ENCODE results near the gene EML6.

Gene EML6

GRCh38 chr2:54908591-54908990, 185.1 kb downstream of the EML6 start:
- no peak for DNase-seq
- Histone ChIP-seq H3K9me3 (ENCODE audit: control extremely low read depth in 1 of 5, control insufficient read depth in 4 of 5, insufficient read depth in 2 of 5, low read depth in 1 of 5, low read length in 4 of 5) (no peaks in the 10 kb centered on the region), H3K27ac (ENCODE audit: insufficient read depth in 1 of 2, low read depth in 1 of 2, low read length in 2 of 2, poor library complexity in 1 of 2, severe bottlenecking in 2 of 2) (no peak overlapping the region), H3K4me3 (ENCODE audit: control insufficient read depth in 1 of 7, extremely low read depth in 1 of 7, insufficient read depth in 4 of 7, low read depth in 2 of 7, low read length in 6 of 7) (no peak overlapping the region), H3K4me1 (ENCODE audit: control extremely low read depth in 1 of 4, control insufficient read depth in 4 of 4, insufficient read depth in 4 of 4, low read length in 3 of 4) (peaks cover 0 to 6% (median 0%) of the 10 kb centered on the region in 4 experiments), H3K27me3 (replicated peaks in 2 of 5; ENCODE audit: control insufficient read depth in 4 of 5, insufficient read depth in 5 of 5, low read length in 4 of 5) (no peaks in the 10 kb centered on the region), H3K36me3 (ENCODE audit: control insufficient read depth in 4 of 4, insufficient read depth in 4 of 4, low read length in 3 of 4) (no peaks in the 10 kb centered on the region)
- WGBS (ENCODE audit: insufficient coverage), result 98% methylated on average over 5 of the region's 6 CpGs
- ChIA-PET CTCF (interaction anchor here (0.8 to 1.2 kb wide), 3 partner anchors 8 to 70 kb away, joined by 3 to 4 read pairs (median 3); no protein-coding TSS in a partner anchor), POLR2A (no interaction called here)

- Histone ChIP-seq H3K27ac (ENCODE audit: insufficient read depth in 1 of 2, low read depth in 1 of 2, low read length in 2 of 2, poor library complexity in 1 of 2, severe bottlenecking in 2 of 2) (no peak overlapping the region), H3K4me3 (ENCODE audit: control insufficient read depth in 1 of 7, extremely low read depth in 1 of 7, insufficient read depth in 4 of 7, low read depth in 2 of 7, low read length in 6 of 7) (no peak overlapping the region), H3K4me1 (ENCODE audit: control extremely low read depth in 1 of 4, control insufficient read depth in 4 of 4, insufficient read depth in 4 of 4, low read length in 3 of 4) (peaks cover 0 to 2% (median 0%) of the 10 kb centered on the region in 4 experiments), H3K9me3 (ENCODE audit: control extremely low read depth in 1 of 5, control insufficient read depth in 4 of 5, insufficient read depth in 2 of 5, low read depth in 1 of 5, low read length in 4 of 5) (no peaks in the 10 kb centered on the region), H3K36me3 (ENCODE audit: control insufficient read depth in 4 of 4, insufficient read depth in 4 of 4, low read length in 3 of 4) (no peaks in the 10 kb centered on the region), H3K27me3 (replicated peaks in 2 of 5; ENCODE audit: control insufficient read depth in 4 of 5, insufficient read depth in 5 of 5, low read length in 4 of 5) (no peaks in the 10 kb centered on the region)
- CTCF ChIA-PET, result interaction anchor here (1.2 kb wide), 1 partner anchor 35 kb away, joined by 3 read pairs; no protein-coding TSS in a partner anchor
- no peak for DNase-seq
- POLR2A ChIA-PET, result no interaction called here
- no CpG with 5 or more reads among the region's 3 CpGs for WGBS (ENCODE audit: insufficient coverage)
These were observed 185.5 kb downstream of the EML6 start for GRCh38 chr2:54909001-54909400.

- Histone ChIP-seq H3K9me3 (ENCODE audit: control extremely low read depth in 1 of 5, control insufficient read depth in 4 of 5, insufficient read depth in 2 of 5, low read depth in 1 of 5, low read length in 4 of 5) (no peaks in the 10 kb centered on the region), H3K27ac (ENCODE audit: insufficient read depth in 1 of 2, low read depth in 1 of 2, low read length in 2 of 2, poor library complexity in 1 of 2, severe bottlenecking in 2 of 2) (no peak overlapping the region), H3K27me3 (replicated peaks in 2 of 5; ENCODE audit: control insufficient read depth in 4 of 5, insufficient read depth in 5 of 5, low read length in 4 of 5) (no peaks in the 10 kb centered on the region), H3K4me1 (ENCODE audit: control extremely low read depth in 1 of 4, control insufficient read depth in 4 of 4, insufficient read depth in 4 of 4, low read length in 3 of 4) (no peaks in the 10 kb centered on the region), H3K4me3 (ENCODE audit: control insufficient read depth in 1 of 7, extremely low read depth in 1 of 7, insufficient read depth in 4 of 7, low read depth in 2 of 7, low read length in 6 of 7) (no peak overlapping the region), H3K36me3 (ENCODE audit: control insufficient read depth in 4 of 4, insufficient read depth in 4 of 4, low read length in 3 of 4) (no peaks in the 10 kb centered on the region)
- no peak for DNase-seq
- WGBS (ENCODE audit: insufficient coverage), result no CpG with 5 or more reads among the region's 4 CpGs
- CTCF ChIA-PET, result interaction anchor here (0.8 to 2.1 kb wide), 2 partner anchors 12 to 15 kb away, joined by 4 to 5 read pairs; no protein-coding TSS in a partner anchor
- POLR2A ChIA-PET, result no interaction called here
These were observed 188.8 kb downstream of the EML6 start for GRCh38 chr2:54912305-54912704.

DNA sequence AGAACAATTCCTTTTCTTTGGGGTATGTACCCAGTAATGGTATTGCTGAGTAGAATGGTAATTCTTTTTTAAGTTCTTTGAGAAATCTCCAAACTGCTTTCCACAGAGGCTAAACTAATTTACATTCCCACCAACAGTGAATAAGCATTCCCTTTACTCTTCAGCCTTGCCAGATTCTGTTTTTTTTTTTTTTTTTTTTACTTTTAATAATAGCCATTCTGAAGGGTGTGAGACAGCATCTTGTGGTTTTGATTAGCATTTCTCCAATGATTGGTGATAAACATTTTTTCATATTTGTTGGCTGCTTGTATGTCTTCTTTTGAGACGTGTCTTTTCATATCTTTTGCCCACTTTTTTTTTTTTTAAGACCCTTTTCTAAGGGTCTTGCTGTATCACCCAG, 189.4 kb downstream of the EML6 start:
- ChIA-PET POLR2A (no interaction called here), CTCF (interaction anchor here (2.1 kb wide), 1 partner anchor 14 kb away, joined by 5 read pairs; no protein-coding TSS in a partner anchor)
- H3K36me3 ChIP-seq (ENCODE audit: control insufficient read depth in 4 of 4, insufficient read depth in 4 of 4, low read length in 3 of 4), result no peaks in the 10 kb centered on the region
- H3K9me3 ChIP-seq (ENCODE audit: control extremely low read depth in 1 of 5, control insufficient read depth in 4 of 5, insufficient read depth in 2 of 5, low read depth in 1 of 5, low read length in 4 of 5), result no peaks in the 10 kb centered on the region
- DNase-seq, result no peak
- H3K4me3 ChIP-seq (ENCODE audit: control insufficient read depth in 1 of 7, extremely low read depth in 1 of 7, insufficient read depth in 4 of 7, low read depth in 2 of 7, low read length in 6 of 7), result no peak overlapping the region
- no peaks in the 10 kb centered on the region for H3K27me3 ChIP-seq (replicated peaks in 2 of 5; ENCODE audit: control insufficient read depth in 4 of 5, insufficient read depth in 5 of 5, low read length in 4 of 5)
- no peak overlapping the region for H3K27ac ChIP-seq (ENCODE audit: insufficient read depth in 1 of 2, low read depth in 1 of 2, low read length in 2 of 2, poor library complexity in 1 of 2, severe bottlenecking in 2 of 2)
- no peaks in the 10 kb centered on the region for H3K4me1 ChIP-seq (ENCODE audit: control extremely low read depth in 1 of 4, control insufficient read depth in 4 of 4, insufficient read depth in 4 of 4, low read length in 3 of 4)
- 100% methylated on average over 1 of the region's 1 CpG for WGBS (ENCODE audit: insufficient coverage)

GRCh38 chr2:54914637-54915036, 191.2 kb downstream of the EML6 start:
- CTCF ChIA-PET, result interaction anchor here (1.0 to 1.7 kb wide), 2 partner anchors 15 to 102 kb away, joined by 3 to 6 read pairs; no protein-coding TSS in a partner anchor

DNA sequence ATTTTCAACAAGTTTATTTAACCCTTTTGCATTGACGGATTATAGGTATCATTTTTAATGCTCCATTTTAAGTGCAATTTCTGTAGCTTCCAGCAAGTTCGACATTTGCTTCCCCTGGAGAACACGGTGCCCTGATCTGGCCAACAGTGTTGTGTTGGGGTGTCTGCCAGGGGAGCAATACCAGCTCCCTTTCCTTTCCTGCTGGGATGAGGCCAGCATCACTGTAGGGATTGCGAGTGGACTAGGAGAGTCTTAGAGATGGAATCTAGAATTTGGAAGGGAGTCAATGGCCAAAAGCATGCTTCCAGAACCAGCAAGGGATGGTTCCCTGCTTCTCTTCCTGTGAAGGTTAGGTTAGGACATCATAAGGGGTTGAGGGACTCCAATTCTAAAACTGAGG, 191.6 kb downstream of the EML6 start:
- POLR2A ChIA-PET, result no interaction called here
- no peak overlapping the region for H3K27ac ChIP-seq (ENCODE audit: insufficient read depth in 1 of 2, low read depth in 1 of 2, low read length in 2 of 2, poor library complexity in 1 of 2, severe bottlenecking in 2 of 2)

More at GRCh38 chr2:54914637-54915036, 191.2 kb downstream of the EML6 start:
- no peak for DNase-seq
- H3K4me3 ChIP-seq (ENCODE audit: control insufficient read depth in 1 of 7, extremely low read depth in 1 of 7, insufficient read depth in 4 of 7, low read depth in 2 of 7, low read length in 6 of 7), result no peak overlapping the region
- POLR2A ChIA-PET, result no interaction called here
- H3K27ac ChIP-seq (ENCODE audit: insufficient read depth in 1 of 2, low read depth in 1 of 2, low read length in 2 of 2, poor library complexity in 1 of 2, severe bottlenecking in 2 of 2), result no peak overlapping the region
- peaks cover 0 to 2% (median 0%) of the 10 kb centered on the region in 4 experiments for H3K36me3 ChIP-seq (ENCODE audit: control insufficient read depth in 4 of 4, insufficient read depth in 4 of 4, low read length in 3 of 4)
- H3K27me3 ChIP-seq (replicated peaks in 2 of 5; ENCODE audit: control insufficient read depth in 4 of 5, insufficient read depth in 5 of 5, low read length in 4 of 5), result no peaks in the 10 kb centered on the region
- WGBS (ENCODE audit: insufficient coverage), result 67% methylated on average over 1 of the region's 2 CpGs
- peaks cover 0 to 5% (median 0%) of the 10 kb centered on the region in 4 experiments for H3K4me1 ChIP-seq (ENCODE audit: control extremely low read depth in 1 of 4, control insufficient read depth in 4 of 4, insufficient read depth in 4 of 4, low read length in 3 of 4)
- H3K9me3 ChIP-seq (ENCODE audit: control extremely low read depth in 1 of 5, control insufficient read depth in 4 of 5, insufficient read depth in 2 of 5, low read depth in 1 of 5, low read length in 4 of 5), result no peaks in the 10 kb centered on the region

GRCh38 chr2:54916637-54917036, 193.2 kb downstream of the EML6 start:
- Histone ChIP-seq H3K27me3 (replicated peaks in 2 of 5; ENCODE audit: control insufficient read depth in 4 of 5, insufficient read depth in 5 of 5, low read length in 4 of 5) (no peaks in the 10 kb centered on the region), H3K27ac (ENCODE audit: insufficient read depth in 1 of 2, low read depth in 1 of 2, low read length in 2 of 2, poor library complexity in 1 of 2, severe bottlenecking in 2 of 2) (no peak overlapping the region), H3K4me1 (ENCODE audit: control extremely low read depth in 1 of 4, control insufficient read depth in 4 of 4, insufficient read depth in 4 of 4, low read length in 3 of 4) (peaks cover 0 to 5% (median 0%) of the 10 kb centered on the region in 4 experiments), H3K4me3 (ENCODE audit: control insufficient read depth in 1 of 7, extremely low read depth in 1 of 7, insufficient read depth in 4 of 7, low read depth in 2 of 7, low read length in 6 of 7) (no peak overlapping the region), H3K36me3 (ENCODE audit: control insufficient read depth in 4 of 4, insufficient read depth in 4 of 4, low read length in 3 of 4) (peaks cover 0 to 2% (median 0%) of the 10 kb centered on the region in 4 experiments), H3K9me3 (ENCODE audit: control extremely low read depth in 1 of 5, control insufficient read depth in 4 of 5, insufficient read depth in 2 of 5, low read depth in 1 of 5, low read length in 4 of 5) (peaks cover 0 to 6% (median 0%) of the 10 kb centered on the region in 5 experiments)
- 90% methylated on average over 5 of the region's 8 CpGs for WGBS (ENCODE audit: insufficient coverage)
- no peak for DNase-seq
- CTCF ChIA-PET, result interaction anchor here (0.8 kb wide), 1 partner anchor 9 kb away, joined by 3 read pairs; no protein-coding TSS in a partner anchor
- POLR2A ChIA-PET, result no interaction called here

More for the DNA sequence above, 191.6 kb downstream of the EML6 start:
- DNase-seq, result no peak
- CTCF ChIA-PET, result interaction anchor here (1.7 kb wide), 1 partner anchor 15 kb away, joined by 6 read pairs; no protein-coding TSS in a partner anchor
- H3K4me1 ChIP-seq (ENCODE audit: control extremely low read depth in 1 of 4, control insufficient read depth in 4 of 4, insufficient read depth in 4 of 4, low read length in 3 of 4), result peaks cover 0 to 5% (median 0%) of the 10 kb centered on the region in 4 experiments
- H3K36me3 ChIP-seq (ENCODE audit: control insufficient read depth in 4 of 4, insufficient read depth in 4 of 4, low read length in 3 of 4), result peaks cover 0 to 2% (median 0%) of the 10 kb centered on the region in 4 experiments
- no peaks in the 10 kb centered on the region for H3K9me3 ChIP-seq (ENCODE audit: control extremely low read depth in 1 of 5, control insufficient read depth in 4 of 5, insufficient read depth in 2 of 5, low read depth in 1 of 5, low read length in 4 of 5)
- WGBS (ENCODE audit: insufficient coverage), result 100% methylated on average over 2 of the region's 4 CpGs
- H3K27me3 ChIP-seq (replicated peaks in 2 of 5; ENCODE audit: control insufficient read depth in 4 of 5, insufficient read depth in 5 of 5, low read length in 4 of 5), result no peaks in the 10 kb centered on the region
- H3K4me3 ChIP-seq (ENCODE audit: control insufficient read depth in 1 of 7, extremely low read depth in 1 of 7, insufficient read depth in 4 of 7, low read depth in 2 of 7, low read length in 6 of 7), result no peak overlapping the region
